Neural progenitor cell (in vitro differentiated cells): ENCODE data around the gene HOXA1. TPM values are rescaled to one million over a fixed set of nuclear protein-coding genes. Genes with fewer than 3 reads are reported as not detected.
A peak's percentile ranks its signal among the peaks of the same experiment; 100 is the strongest.

Experiments used
- DNase-seq: peaks from one replicate; pipeline ENCODE4 v3.0.0-alpha.2; 2016; ENCODE audit warnings: low spot score
- H2AFZ ChIP-seq: fragments of 200-600 bp; sonication (generic); replicated peaks from 2 replicates; pipeline ENCODE4 v1.6.1; 2016; ENCODE audit warnings: antibody characterized with exemption
- H3F3A ChIP-seq: fragments of 200-600 bp; sonication (generic); 2 replicates; pipeline ENCODE4 v1.6.1; 2016; ENCODE audit warnings: antibody characterized with exemption, low read depth
- H3K27ac ChIP-seq: fragments of 200-600 bp; sonication (generic); 2 replicates; pipeline ENCODE4 v1.5.1; 2016; ENCODE audit warnings: mild to moderate bottlenecking
- H3K27me3 ChIP-seq: fragments of 200-600 bp; sonication (generic); 2 replicates; pipeline ENCODE4 v1.6.1; 2016; ENCODE audit warnings: mild to moderate bottlenecking, moderate library complexity
- H3K36me3 ChIP-seq: fragments of 200-600 bp; sonication (generic); 2 replicates; pipeline ENCODE4 v1.5.1; 2016
- H3K4me1 ChIP-seq: fragments of 200-600 bp; sonication (generic); 2 replicates; pipeline ENCODE4 v1.6.1; 2016; ENCODE audit warnings: mixed run types
- H3K4me2 ChIP-seq: fragments of 200-600 bp; sonication (generic); 2 replicates; pipeline ENCODE4 v1.6.1; 2016
- H3K4me3 ChIP-seq: fragments of 200-600 bp; sonication (generic); 2 replicates; pipeline ENCODE4 v1.5.1; 2016
- H3K79me2 ChIP-seq: fragments of 200-600 bp; sonication (generic); 2 replicates; pipeline ENCODE4 v1.6.1; 2016; ENCODE audit warnings: low read depth
- H3K9ac ChIP-seq: fragments of 200-600 bp; sonication (generic); 2 replicates; pipeline ENCODE4 v1.6.1; 2016
- H3K9me3 ChIP-seq: fragments of 200-600 bp; sonication (generic); 2 replicates; pipeline ENCODE4 v1.5.1; 2016; ENCODE audit warnings: low read depth
- H4K20me1 ChIP-seq: fragments of 200-600 bp; sonication (generic); 2 replicates; pipeline ENCODE4 v1.6.1; 2016; ENCODE audit warnings: low read depth
- H3K27ac Mint-ChIP-seq: 3 replicates; pipeline ENCODE4 v1.8.0; 2021; ENCODE audit warnings: mixed read lengths
- H3K27me3 Mint-ChIP-seq: 2 replicates; pipeline ENCODE4 v1.8.0; 2022; ENCODE audit warnings: low read depth, mild to moderate bottlenecking, inconsistent platforms, moderate library complexity, mixed read lengths; ENCODE audit not compliant: insufficient read depth
- H3K36me3 Mint-ChIP-seq: 3 replicates; pipeline ENCODE4 v1.8.0; 2021; ENCODE audit warnings: mixed read lengths
- H3K4me1 Mint-ChIP-seq: 3 replicates; pipeline ENCODE4 v1.8.0; 2021; ENCODE audit warnings: mixed read lengths
- H3K4me3 Mint-ChIP-seq: 3 replicates; pipeline ENCODE4 v1.8.0; 2021; ENCODE audit warnings: mild to moderate bottlenecking, moderate library complexity, mixed read lengths
- H3K9me3 Mint-ChIP-seq: 3 replicates; pipeline ENCODE4 v1.8.0; 2020; ENCODE audit warnings: mixed read lengths
- CTCF ChIP-seq: fragments of 200-600 bp; sonication (generic); IDR thresholded peaks from 2 replicates; pipeline ENCODE4 v1.5.1; 2017; ENCODE audit warnings: antibody characterized with exemption, mild to moderate bottlenecking
- EZH2 ChIP-seq: fragments of 200-600 bp; sonication (generic); IDR thresholded peaks from 2 replicates; pipeline ENCODE4 v1.6.1; 2017; ENCODE audit warnings: antibody characterized with exemption, mild to moderate bottlenecking, moderate library complexity
- EZH2phosphoT487 ChIP-seq: fragments of 200-600 bp; sonication (generic); IDR thresholded peaks from 2 replicates; pipeline ENCODE4 v1.6.1; 2017; ENCODE audit warnings: antibody characterized with exemption
- total RNA-seq: library from RNA; depleted of rRNA; stranded (reverse); fragments of >200 nt; gene quantifications from 2 replicates; pipeline ENCODE4 v1.2.3, GENCODE V29; 2015; ENCODE audit warnings: low replicate concordance

The HOXA1 gene
- total RNA-seq, 1 donor from 2014 or later: not detected

GRCh38 chr7:27111751-27112277, 16.0 kb upstream of the HOXA1 start:
- peaks cover 88% of the 10 kb centered on the region for H3K27me3 Mint-ChIP-seq
- H3K4me3 Mint-ChIP-seq: no peak overlapping the region

DNA sequence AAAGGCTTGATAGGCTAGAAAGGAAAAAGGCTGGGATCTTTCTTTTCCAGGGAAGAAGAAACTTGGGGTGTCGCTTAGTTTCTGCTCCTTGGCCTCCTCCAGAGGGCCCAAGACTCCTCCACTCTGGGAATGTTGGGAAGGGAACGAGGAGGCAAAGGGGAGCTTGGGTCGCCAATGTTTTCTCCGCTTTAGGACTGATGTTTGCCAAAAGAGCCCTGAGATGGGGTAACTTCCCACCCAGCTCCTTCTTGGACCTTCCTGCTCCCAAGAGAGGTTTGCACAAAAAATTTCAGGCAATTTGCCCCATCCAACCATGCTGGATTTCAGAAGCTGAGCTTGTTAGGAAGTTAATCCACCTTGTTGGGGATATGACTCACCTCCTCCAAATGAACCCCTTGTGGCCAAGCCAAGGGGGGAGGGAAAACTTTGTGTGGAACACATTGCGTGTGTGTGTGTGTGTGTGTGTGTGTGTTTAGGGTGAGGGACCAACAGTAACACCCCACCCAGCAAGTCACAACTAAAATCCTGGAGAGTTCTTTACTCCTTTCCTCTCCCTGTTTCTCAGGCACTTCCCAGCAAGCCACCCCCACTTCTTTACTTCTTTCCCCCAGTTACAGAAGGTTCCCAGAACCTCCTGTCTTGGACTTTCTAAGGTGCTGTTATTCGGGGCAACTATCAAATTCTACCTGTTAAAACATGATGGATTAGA, 15.4 kb upstream of the HOXA1 start:
- TF ChIP-seq EZH2phosphoT487: no peak
- no peaks in the 10 kb centered on the region for H3K79me2 ChIP-seq
- H3K27me3 ChIP-seq: peaks cover 100% of the 10 kb centered on the region
- no peak overlapping the region for H3K4me3 Mint-ChIP-seq
- H3F3A ChIP-seq: peaks cover 16% of the 10 kb centered on the region
- H2AFZ ChIP-seq: no peak overlapping the region
- H3K36me3 Mint-ChIP-seq: no peaks in the 10 kb centered on the region
- no peaks in the 10 kb centered on the region for H3K9me3 ChIP-seq
- DNase-seq: no peak
- H3K4me1 ChIP-seq: no peaks in the 10 kb centered on the region
- peak overlapping the region; percentile 34 for H3K4me2 ChIP-seq
- H3K4me3 ChIP-seq: no peak overlapping the region
- peaks cover 3% of the 10 kb centered on the region for H3K9me3 Mint-ChIP-seq
- peaks cover 90% of the 10 kb centered on the region for H3K27me3 Mint-ChIP-seq
- no peak overlapping the region for H3K27ac ChIP-seq
- no peak overlapping the region for H3K27ac Mint-ChIP-seq
- peaks cover 96% of the 10 kb centered on the region for H4K20me1 ChIP-seq
- no peaks in the 10 kb centered on the region for H3K36me3 ChIP-seq
- H3K9ac ChIP-seq: no peak overlapping the region
- no peaks in the 10 kb centered on the region for H3K4me1 Mint-ChIP-seq

More at GRCh38 chr7:27111751-27112277, 16.0 kb upstream of the HOXA1 start:
- peaks cover 100% of the 10 kb centered on the region for H3K27me3 ChIP-seq
- H3K9me3 ChIP-seq: no peaks in the 10 kb centered on the region
- H3K4me2 ChIP-seq: no peak overlapping the region
- peaks cover 95% of the 10 kb centered on the region for H4K20me1 ChIP-seq
- no peak overlapping the region for H3K9ac ChIP-seq
- DNase-seq: no peak
- H3K79me2 ChIP-seq: no peaks in the 10 kb centered on the region
- Mint-ChIP-seq H3K36me3 (no peaks in the 10 kb centered on the region), H3K27ac (no peak overlapping the region), H3K4me1 (no peaks in the 10 kb centered on the region), H3K9me3 (peaks cover 3% of the 10 kb centered on the region)
- no peak overlapping the region for H2AFZ ChIP-seq
- peaks cover 13% of the 10 kb centered on the region for H3F3A ChIP-seq
- no peaks in the 10 kb centered on the region for H3K36me3 ChIP-seq
- no peak for TF ChIP-seq CTCF
- TF ChIP-seq EZH2phosphoT487: no peak
- no peak for TF ChIP-seq EZH2
- no peaks in the 10 kb centered on the region for H3K4me1 ChIP-seq
- no peak overlapping the region for H3K27ac ChIP-seq
- H3K4me3 ChIP-seq: no peak overlapping the region

DNA sequence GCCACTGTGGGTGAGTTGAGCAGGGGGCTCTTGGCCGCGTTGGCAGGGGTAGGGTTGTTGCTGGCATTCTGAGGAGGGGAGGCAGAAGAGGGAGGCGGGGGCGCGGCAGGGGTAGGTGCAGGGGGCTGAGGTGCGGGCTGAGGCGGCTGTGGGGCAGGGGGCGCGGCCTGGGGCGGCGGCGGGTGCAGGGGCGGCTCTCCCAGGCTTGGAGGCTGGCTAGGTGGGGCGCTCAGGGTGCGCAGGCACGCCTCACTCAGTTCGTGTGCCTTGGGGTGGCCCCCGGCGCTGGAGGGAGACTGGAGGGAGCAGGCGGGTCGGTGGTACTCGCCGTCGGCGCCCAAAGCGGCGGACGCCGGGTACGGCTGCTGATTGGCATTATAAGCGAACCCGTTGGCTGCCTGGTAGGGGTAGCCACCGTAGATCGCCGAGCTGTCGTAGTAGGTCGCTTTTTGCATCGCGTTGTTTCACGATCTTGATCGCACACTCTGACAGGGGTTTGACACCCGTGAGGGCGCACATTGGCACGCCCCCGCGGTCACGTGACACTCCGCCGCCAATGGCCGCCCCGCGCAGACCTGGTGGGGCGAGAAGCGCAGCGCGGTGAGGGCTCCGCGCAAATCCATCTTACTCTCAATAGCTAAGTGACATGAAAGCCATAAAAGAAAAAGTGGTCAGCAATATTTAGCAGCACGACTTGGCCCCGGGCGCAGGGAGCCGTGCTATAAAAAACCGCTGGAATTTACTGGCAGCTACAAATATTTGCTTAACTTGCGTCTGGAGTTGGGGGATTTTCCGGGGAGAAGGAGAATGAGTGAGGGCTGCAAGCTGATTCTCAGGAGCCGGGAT, 14.6 kb upstream of the HOXA1 start:
- peaks cover 90% of the 10 kb centered on the region for H3K27me3 Mint-ChIP-seq
- Histone ChIP-seq H2AFZ (no peak overlapping the region), H3K9me3 (no peaks in the 10 kb centered on the region), H3K4me2 (peak overlapping the region; percentile 34), H3K27ac (no peak overlapping the region), H3K36me3 (no peaks in the 10 kb centered on the region), H3K79me2 (no peaks in the 10 kb centered on the region), H3K27me3 (peaks cover 100% of the 10 kb centered on the region), H3F3A (peaks cover 24% of the 10 kb centered on the region), H4K20me1 (peaks cover 96% of the 10 kb centered on the region), H3K4me3 (peak overlapping the region; percentile 8), H3K4me1 (no peaks in the 10 kb centered on the region), H3K9ac (no peak overlapping the region)
- H3K36me3 Mint-ChIP-seq: no peaks in the 10 kb centered on the region
- H3K4me1 Mint-ChIP-seq: no peaks in the 10 kb centered on the region
- peak; percentile 97 for TF ChIP-seq EZH2
- no peak for TF ChIP-seq CTCF
- peak; percentile 83 for TF ChIP-seq EZH2phosphoT487
- peak; percentile 67 for DNase-seq
- no peak overlapping the region for H3K4me3 Mint-ChIP-seq
- H3K9me3 Mint-ChIP-seq: peaks cover 3% of the 10 kb centered on the region
- H3K27ac Mint-ChIP-seq: no peak overlapping the region
